Right atrium auricular region (tissue), 2 donors: ENCODE measurements around the gene TMEM184B. TPM values are rescaled to one million over a fixed set of nuclear protein-coding genes. Genes with fewer than 3 reads are reported as not detected.

Experiments used
- DNase-seq: peaks from one replicate; pipeline ENCODE4 v3.0.0-alpha.2; 2019; ENCODE audit warnings: low spot score
- H3K27ac ChIP-seq, 2 donors: fragments of 200-600 bp; sonication (generic); 1 replicate in 1 of 2; 2 replicates in 1 of 2; pipeline ENCODE4 v1.5.1; 2016 to 2019
- H3K27me3 ChIP-seq, 2 donors: fragments of 200-600 bp; sonication (generic); one replicate each; pipeline versions ENCODE4 v1.5.1 to v1.6.0; 2017 to 2019
- H3K36me3 ChIP-seq: fragments of 200-600 bp; sonication (generic); one replicate; pipeline ENCODE4 v1.5.1; 2016
- H3K4me1 ChIP-seq, 2 donors: fragments of 200-600 bp; sonication (generic); one replicate each; pipeline versions ENCODE4 v1.5.1 to v1.6.0; 2017 to 2019
- H3K4me3 ChIP-seq, 2 donors: fragments of 200-600 bp; sonication (generic); 1 replicate in 1 of 2; 2 replicates in 1 of 2; pipeline ENCODE4 v1.5.1; 2017 to 2019; ENCODE audit warnings: mild to moderate bottlenecking in 1 of 2, moderate library complexity in 1 of 2
- H3K9me3 ChIP-seq, 2 donors: fragments of 200-600 bp; sonication (generic); one replicate each; pipeline ENCODE4 v1.5.1; 2019
- CTCF ChIP-seq, 2 donors: fragments of 200-600 bp; sonication (generic); IDR thresholded peaks; one replicate each; pipeline ENCODE4 v1.5.1; 2019; ENCODE audit warnings: antibody characterized with exemption in 2 of 2
- total RNA-seq, 2 donors: library from RNA; depleted of rRNA; stranded (reverse); fragments of >200 nt; gene quantifications; one replicate each; pipeline ENCODE4 v1.1.0, GENCODE V29; 2016

Gene TMEM184B
- total RNA-seq, 2 donors from 2014 or later = 51.2 to 76.1 TPM

DNA sequence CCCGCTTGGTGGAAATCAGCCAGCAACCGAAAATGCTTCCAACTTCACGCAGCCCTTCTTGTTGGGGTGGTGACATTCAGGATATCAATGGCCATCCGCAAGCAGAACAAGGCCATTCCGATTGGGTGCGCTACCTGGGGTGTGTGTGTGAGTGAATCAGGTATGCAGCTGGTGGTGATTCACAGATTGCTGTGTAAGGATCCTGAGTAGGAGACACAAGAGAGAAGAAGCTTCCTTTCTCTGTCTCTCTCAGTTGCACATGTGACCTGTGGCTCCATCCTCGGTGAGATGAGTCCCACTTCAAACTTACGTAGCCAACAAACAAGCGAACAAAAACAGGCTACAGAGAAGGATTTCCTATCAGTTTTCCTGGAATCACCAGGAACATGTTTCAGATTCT lies 9.6 kb upstream of the TMEM184B start:
- DNase-seq = no peak
- Histone ChIP-seq H3K4me3 (no peak overlapping the region), H3K27ac (no peak overlapping the region), H3K27me3 (no peaks in the 10 kb centered on the region), H3K36me3 (no peaks in the 10 kb centered on the region), H3K4me1 (peaks cover 0 to 16% of the 10 kb centered on the region in 2 donors), H3K9me3 (no peaks in the 10 kb centered on the region)
- no peak for TF ChIP-seq CTCF (IDR thresholded peaks at IDR 0.05)

GRCh38 chr22:38276166-38276565 lies 3.4 kb upstream of the TMEM184B start:
- no peaks in the 10 kb centered on the region for H3K36me3 ChIP-seq
- H3K27me3 ChIP-seq = no peaks in the 10 kb centered on the region
- H3K27ac ChIP-seq = no peak overlapping the region
- H3K4me1 ChIP-seq = peaks cover 0 to 19% of the 10 kb centered on the region in 2 donors
- H3K4me3 ChIP-seq = no peak overlapping the region
- no peak for TF ChIP-seq CTCF (IDR thresholded peaks at IDR 0.05)
- no peaks in the 10 kb centered on the region for H3K9me3 ChIP-seq
- DNase-seq = no peak

- no peaks in the 10 kb centered on the region for H3K9me3 ChIP-seq
- H3K36me3 ChIP-seq = no peaks in the 10 kb centered on the region
- H3K4me3 ChIP-seq = peak overlapping the region; percentile 99 to 100
- TF ChIP-seq CTCF (IDR thresholded peaks at IDR 0.05) = no peak
- peak overlapping the region; percentile 91 to 99 for H3K27ac ChIP-seq
- DNase-seq = no peak
- no peaks in the 10 kb centered on the region for H3K27me3 ChIP-seq
- H3K4me1 ChIP-seq = peaks cover 0 to 46% of the 10 kb centered on the region in 2 donors
Observed at GRCh38 chr22:38273135-38273826, 471 bp upstream of the TMEM184B start.

- Histone ChIP-seq H3K4me1 (peaks cover 0 to 55% of the 10 kb centered on the region in 2 donors), H3K27ac (peak overlapping the region; percentile 91 to 99), H3K36me3 (no peaks in the 10 kb centered on the region), H3K4me3 (peak overlapping the region; percentile 99 to 100), H3K9me3 (no peaks in the 10 kb centered on the region), H3K27me3 (no peaks in the 10 kb centered on the region)
- no peak for DNase-seq
- TF ChIP-seq CTCF (IDR thresholded peaks at IDR 0.05) = no peak
Observed at GRCh38 chr22:38271927-38272372, 860 bp downstream of the TMEM184B start.

DNA sequence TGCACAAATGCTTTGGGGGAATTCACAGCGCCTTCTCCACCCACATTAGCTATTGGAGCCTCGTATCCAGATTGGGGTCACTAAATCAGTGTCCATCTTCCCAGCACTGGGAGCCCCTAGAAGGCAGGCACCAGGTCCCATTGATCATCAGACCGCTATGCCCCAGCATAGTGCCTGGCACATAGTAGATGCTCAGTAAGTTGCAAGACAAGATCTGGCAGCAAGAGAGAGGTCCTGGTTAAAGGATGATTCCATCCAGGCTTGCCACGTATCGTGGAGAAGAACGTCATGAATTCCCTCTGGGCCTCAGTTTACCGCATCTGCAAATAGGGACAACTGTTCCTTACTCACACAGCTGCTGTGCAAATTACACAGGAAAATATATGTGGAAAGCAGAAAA lies 1.7 kb downstream of the TMEM184B start:
- TF ChIP-seq CTCF (IDR thresholded peaks at IDR 0.05) = no peak
- Histone ChIP-seq H3K36me3 (no peaks in the 10 kb centered on the region), H3K27me3 (no peaks in the 10 kb centered on the region), H3K4me1 (peaks cover 0 to 64% of the 10 kb centered on the region in 2 donors), H3K27ac (peak overlapping the region; percentile 91 to 99), H3K9me3 (no peaks in the 10 kb centered on the region), H3K4me3 (peak overlapping the region in 1 of 2 donors; percentile 99)
- DNase-seq = no peak
